ENCODE results near the gene TSPAN18.

The TSPAN18 gene

DNA sequence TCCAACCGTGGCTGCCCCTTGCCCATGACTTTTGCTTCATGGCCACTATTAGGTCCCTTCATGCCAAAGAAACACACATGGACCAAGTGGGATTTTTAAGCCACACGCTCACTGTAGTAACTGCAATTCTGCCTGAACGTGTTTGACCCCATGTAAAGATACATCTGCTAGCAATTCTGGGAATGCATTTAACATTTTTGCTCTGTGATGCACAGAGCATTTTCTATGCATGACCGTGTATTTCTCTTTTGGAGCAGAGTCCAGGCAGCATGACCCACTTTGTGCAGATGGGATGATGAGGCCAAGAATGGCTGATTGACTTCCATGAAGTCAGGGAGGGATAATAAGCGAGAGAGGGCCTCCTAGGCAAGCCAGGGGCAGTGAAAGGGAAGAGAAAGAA, 115.5 kb downstream of the TSPAN18 start (continued):
- TF ChIP-seq, protein P1, sequence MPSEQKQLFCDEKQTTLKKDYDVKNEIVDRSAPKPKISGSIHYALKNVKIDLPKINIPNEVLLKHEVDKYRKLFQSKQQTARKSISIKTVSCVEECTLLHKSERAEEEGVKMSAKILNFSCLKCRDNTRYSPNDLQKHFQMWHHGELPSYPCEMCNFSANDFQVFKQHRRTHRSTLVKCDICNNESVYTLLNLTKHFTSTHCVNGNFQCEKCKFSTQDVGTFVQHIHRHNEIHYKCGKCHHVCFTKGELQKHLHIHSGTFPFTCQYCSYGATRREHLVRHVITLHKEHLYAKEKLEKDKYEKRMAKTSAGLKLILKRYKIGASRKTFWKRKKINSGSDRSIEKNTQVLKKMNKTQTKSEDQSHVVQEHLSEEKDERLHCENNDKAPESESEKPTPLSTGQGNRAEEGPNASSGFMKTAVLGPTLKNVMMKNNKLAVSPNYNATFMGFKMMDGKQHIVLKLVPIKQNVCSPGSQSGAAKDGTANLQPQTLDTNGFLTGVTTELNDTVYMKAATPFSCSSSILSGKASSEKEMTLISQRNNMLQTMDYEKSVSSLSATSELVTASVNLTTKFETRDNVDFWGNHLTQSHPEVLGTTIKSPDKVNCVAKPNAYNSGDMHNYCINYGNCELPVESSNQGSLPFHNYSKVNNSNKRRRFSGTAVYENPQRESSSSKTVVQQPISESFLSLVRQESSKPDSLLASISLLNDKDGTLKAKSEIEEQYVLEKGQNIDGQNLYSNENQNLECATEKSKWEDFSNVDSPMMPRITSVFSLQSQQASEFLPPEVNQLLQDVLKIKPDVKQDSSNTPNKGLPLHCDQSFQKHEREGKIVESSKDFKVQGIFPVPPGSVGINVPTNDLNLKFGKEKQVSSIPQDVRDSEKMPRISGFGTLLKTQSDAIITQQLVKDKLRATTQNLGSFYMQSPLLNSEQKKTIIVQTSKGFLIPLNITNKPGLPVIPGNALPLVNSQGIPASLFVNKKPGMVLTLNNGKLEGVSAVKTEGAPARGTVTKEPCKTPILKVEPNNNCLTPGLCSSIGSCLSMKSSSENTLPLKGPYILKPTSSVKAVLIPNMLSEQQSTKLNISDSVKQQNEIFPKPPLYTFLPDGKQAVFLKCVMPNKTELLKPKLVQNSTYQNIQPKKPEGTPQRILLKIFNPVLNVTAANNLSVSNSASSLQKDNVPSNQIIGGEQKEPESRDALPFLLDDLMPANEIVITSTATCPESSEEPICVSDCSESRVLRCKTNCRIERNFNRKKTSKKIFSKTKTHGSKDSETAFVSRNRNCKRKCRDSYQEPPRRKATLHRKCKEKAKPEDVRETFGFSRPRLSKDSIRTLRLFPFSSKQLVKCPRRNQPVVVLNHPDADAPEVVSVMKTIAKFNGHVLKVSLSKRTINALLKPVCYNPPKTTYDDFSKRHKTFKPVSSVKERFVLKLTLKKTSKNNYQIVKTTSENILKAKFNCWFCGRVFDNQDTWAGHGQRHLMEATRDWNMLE (tag by site-specific recombination; conservative IDR thresholded peaks at IDR 0.05; ENCODE audit: low read depth), result no peak

DNA sequence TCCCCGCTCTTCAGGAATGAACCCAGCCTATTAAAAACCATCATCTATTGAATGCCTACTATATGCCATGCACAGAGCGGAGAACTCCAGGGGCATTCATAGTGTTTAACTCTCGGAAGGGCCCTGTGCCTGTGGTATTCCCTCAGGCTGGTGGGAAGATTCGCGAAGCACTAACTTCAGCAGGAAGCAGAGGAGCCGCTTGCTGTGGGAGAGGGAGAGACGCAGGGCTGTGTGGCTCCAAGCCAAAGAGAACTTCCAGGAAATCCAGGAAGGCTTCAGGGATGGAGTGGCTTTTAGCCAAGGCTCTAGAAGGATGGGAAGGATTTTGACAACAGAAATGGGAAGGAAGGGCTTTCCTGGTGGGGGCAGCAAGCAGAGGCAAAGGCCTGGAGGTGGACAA, 120.1 kb downstream of the TSPAN18 start:
- H3K36me3 ChIP-seq (ENCODE audit: control insufficient read depth in 2 of 2, insufficient read depth in 1 of 2, low read length in 2 of 2), result no peaks in the 10 kb centered on the region
- POLR2A ChIA-PET, result no interaction called here
- CTCF ChIA-PET, result interaction anchor here (0.7 to 1.1 kb wide), 2 partner anchors 48 to 170 kb away, joined by 3 read pairs; no protein-coding TSS in a partner anchor

DNA sequence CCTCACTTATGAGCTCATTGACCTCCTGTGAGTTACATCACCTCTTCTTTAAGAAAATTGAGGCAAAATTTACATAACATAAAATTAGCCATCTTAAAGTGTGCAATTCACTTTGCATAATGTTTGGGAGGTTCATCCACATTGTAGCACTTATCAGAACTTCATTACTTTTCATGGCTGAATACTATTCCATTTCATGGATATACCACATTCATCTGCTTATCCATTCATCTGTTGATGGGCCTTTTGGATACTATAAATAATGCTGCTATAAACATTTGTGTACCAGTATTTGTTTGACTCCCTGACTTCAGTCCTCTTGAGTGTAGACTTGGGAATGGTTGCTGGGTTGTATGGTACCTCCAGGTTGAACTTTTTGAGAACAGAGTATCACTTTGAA, 120.6 kb downstream of the TSPAN18 start:
- CTCF ChIA-PET, result interaction anchor here (0.6 to 1.1 kb wide), 3 partner anchors 47 to 1096 kb away, joined by 3 read pairs; no protein-coding TSS in a partner anchor
- Histone ChIP-seq H3K9me3 (ENCODE audit: control insufficient read depth, insufficient read depth, low read depth, low read length) (no peaks in the 10 kb centered on the region), H3K4me1 (ENCODE audit: control insufficient read depth, insufficient read depth, low read length) (no peaks in the 10 kb centered on the region), H3K36me3 (ENCODE audit: control insufficient read depth in 2 of 2, insufficient read depth in 1 of 2, low read length in 2 of 2) (no peaks in the 10 kb centered on the region), H3K27ac (ENCODE audit: extremely low read depth, low read depth, low read length) (no peak overlapping the region), H3K4me3 (ENCODE audit: low read depth, low read length) (no peak overlapping the region)
- TF ChIP-seq, protein P2, sequence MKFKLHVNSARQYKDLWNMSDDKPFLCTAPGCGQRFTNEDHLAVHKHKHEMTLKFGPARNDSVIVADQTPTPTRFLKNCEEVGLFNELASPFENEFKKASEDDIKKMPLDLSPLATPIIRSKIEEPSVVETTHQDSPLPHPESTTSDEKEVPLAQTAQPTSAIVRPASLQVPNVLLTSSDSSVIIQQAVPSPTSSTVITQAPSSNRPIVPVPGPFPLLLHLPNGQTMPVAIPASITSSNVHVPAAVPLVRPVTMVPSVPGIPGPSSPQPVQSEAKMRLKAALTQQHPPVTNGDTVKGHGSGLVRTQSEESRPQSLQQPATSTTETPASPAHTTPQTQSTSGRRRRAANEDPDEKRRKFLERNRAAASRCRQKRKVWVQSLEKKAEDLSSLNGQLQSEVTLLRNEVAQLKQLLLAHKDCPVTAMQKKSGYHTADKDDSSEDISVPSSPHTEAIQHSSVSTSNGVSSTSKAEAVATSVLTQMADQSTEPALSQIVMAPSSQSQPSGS (tag by site-specific recombination; IDR thresholded peaks at IDR 0.05; ENCODE audit: low read depth), result no peak
- no peak for TF ChIP-seq ZXDB (tag by site-specific recombination; IDR thresholded peaks at IDR 0.05)
- peak; percentile 95 for TF ChIP-seq ZNF146 (tag by site-specific recombination; IDR thresholded peaks at IDR 0.05)
- POLR2A ChIA-PET, result no interaction called here

More for the DNA sequence above, 120.1 kb downstream of the TSPAN18 start:
- Histone ChIP-seq H3K4me3 (ENCODE audit: low read depth, low read length) (no peak overlapping the region), H3K27ac (ENCODE audit: extremely low read depth, low read depth, low read length) (no peak overlapping the region), H3K4me1 (ENCODE audit: control insufficient read depth, insufficient read depth, low read length) (no peaks in the 10 kb centered on the region), H3K9me3 (ENCODE audit: control insufficient read depth, insufficient read depth, low read depth, low read length) (no peaks in the 10 kb centered on the region)
- TF ChIP-seq, protein P3, sequence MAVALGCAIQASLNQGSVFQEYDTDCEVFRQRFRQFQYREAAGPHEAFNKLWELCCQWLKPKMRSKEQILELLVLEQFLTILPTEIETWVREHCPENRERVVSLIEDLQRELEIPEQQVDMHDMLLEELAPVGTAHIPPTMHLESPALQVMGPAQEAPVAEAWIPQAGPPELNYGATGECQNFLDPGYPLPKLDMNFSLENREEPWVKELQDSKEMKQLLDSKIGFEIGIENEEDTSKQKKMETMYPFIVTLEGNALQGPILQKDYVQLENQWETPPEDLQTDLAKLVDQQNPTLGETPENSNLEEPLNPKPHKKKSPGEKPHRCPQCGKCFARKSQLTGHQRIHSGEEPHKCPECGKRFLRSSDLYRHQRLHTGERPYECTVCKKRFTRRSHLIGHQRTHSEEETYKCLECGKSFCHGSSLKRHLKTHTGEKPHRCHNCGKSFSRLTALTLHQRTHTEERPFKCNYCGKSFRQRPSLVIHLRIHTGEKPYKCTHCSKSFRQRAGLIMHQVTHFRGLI (tag by site-specific recombination; IDR thresholded peaks at IDR 0.05), result no peak
- TF ChIP-seq, protein P1 (tag by site-specific recombination; conservative IDR thresholded peaks at IDR 0.05; ENCODE audit: low read depth), result no peak
- TF ChIP-seq ZNF670 (tag by site-specific recombination; IDR thresholded peaks at IDR 0.05; ENCODE audit: low read depth) (no peak), ZSCAN16 (tag by site-specific recombination; IDR thresholded peaks at IDR 0.05) (no peak), ZNF10 (tag by site-specific recombination; IDR thresholded peaks at IDR 0.05) (no peak), KLF1 (tag by site-specific recombination; IDR thresholded peaks at IDR 0.05) (no peak), ZBTB8A (tag by site-specific recombination; IDR thresholded peaks at IDR 0.05) (no peak), ZNF266 (tag by site-specific recombination; IDR thresholded peaks at IDR 0.05; ENCODE audit: low read depth) (no peak), ZBTB1 (tag by site-specific recombination; IDR thresholded peaks at IDR 0.05) (no peak), SETDB1 (IDR thresholded peaks at IDR 0.05; ENCODE audit: insufficient read length, low read length) (no peak), SP7 (tag by site-specific recombination; IDR thresholded peaks at IDR 0.05) (no peak), ZNF843 (tag by site-specific recombination; IDR thresholded peaks at IDR 0.05) (no peak), ZNF121 (tag by site-specific recombination; IDR thresholded peaks at IDR 0.05) (no peak)
